ENCODE data around the gene CARD18. TPM values are rescaled to one million over a fixed set of nuclear protein-coding genes. Genes with fewer than 3 reads are reported as not detected.
"Not testable (repeated sequence)": the region's sequence is repeated elsewhere in the genome, so short reads cannot be mapped to it uniquely, and the experiment has no call there.

The CARD18 gene
- total RNA-seq, 1 donor from 2014 or later = not detected

DNA sequence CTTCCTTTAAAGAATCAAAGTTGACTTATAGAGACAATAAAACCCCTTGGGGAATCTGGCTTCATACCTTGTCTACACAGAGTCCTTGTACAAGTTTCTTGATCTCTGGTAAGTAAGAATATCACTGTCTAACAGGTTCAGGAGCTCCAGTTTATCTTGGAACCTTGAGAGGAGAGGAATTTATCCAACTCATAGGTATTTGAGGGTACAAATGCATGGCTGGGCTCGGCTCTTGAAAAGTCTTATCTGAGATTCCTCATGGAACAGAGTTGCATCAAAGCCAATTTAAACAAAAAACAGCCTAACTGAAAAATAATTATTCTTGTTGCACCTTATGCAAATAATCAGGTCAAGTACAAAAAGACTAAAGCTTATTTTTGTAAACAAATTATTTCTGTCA is 33.4 kb downstream of the CARD18 start:
- Mint-ChIP-seq H3K27ac (ENCODE audit: unreplicated experiment) (no peak overlapping the region), H3K4me3 (no peak overlapping the region)

DNA sequence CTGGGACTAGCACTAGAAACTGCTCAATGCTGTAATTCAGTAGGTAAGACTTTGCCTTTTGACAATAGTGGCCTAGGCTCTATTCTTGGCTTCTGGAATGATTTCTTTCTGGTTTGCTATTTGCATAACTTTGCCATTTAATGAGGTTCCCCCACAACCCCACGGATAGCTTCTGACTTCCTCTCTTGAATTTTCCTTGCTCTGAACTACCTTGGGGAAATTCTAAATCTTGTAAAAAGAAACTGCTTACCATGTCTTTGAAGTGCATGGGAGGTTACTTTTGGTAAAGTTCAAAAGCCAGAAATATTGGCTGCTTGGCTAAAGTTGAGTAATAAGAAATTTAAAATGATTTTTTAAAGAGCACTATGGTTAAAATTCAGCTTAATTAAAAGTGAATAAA is 35.3 kb downstream of the CARD18 start:
- Mint-ChIP-seq H3K4me1 (no peaks in the 10 kb centered on the region), H3K27ac (ENCODE audit: unreplicated experiment) (no peak overlapping the region), H3K27me3 (ENCODE audit: low read depth) (peaks cover 2% of the 10 kb centered on the region), H3K4me3 (no peak overlapping the region), H3K9me3 (peaks cover 5% of the 10 kb centered on the region), H3K36me3 (ENCODE audit: low read depth) (no peaks in the 10 kb centered on the region)
- DNase-seq (ENCODE audit: low read depth, low spot score) = no peak
- TF ChIP-seq, protein P1, sequence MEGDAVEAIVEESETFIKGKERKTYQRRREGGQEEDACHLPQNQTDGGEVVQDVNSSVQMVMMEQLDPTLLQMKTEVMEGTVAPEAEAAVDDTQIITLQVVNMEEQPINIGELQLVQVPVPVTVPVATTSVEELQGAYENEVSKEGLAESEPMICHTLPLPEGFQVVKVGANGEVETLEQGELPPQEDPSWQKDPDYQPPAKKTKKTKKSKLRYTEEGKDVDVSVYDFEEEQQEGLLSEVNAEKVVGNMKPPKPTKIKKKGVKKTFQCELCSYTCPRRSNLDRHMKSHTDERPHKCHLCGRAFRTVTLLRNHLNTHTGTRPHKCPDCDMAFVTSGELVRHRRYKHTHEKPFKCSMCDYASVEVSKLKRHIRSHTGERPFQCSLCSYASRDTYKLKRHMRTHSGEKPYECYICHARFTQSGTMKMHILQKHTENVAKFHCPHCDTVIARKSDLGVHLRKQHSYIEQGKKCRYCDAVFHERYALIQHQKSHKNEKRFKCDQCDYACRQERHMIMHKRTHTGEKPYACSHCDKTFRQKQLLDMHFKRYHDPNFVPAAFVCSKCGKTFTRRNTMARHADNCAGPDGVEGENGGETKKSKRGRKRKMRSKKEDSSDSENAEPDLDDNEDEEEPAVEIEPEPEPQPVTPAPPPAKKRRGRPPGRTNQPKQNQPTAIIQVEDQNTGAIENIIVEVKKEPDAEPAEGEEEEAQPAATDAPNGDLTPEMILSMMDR (conservative IDR thresholded peaks at IDR 0.05) = no peak

More for the DNA sequence above, 33.4 kb downstream of the CARD18 start:
- no peaks in the 10 kb centered on the region for H3K36me3 Mint-ChIP-seq (ENCODE audit: low read depth)
- peaks cover 5% of the 10 kb centered on the region for H3K9me3 Mint-ChIP-seq
- peaks cover 2% of the 10 kb centered on the region for H3K27me3 Mint-ChIP-seq (ENCODE audit: low read depth)
- no peak for DNase-seq (ENCODE audit: low read depth, low spot score)
- no peaks in the 10 kb centered on the region for H3K4me1 Mint-ChIP-seq
- TF ChIP-seq, protein P1 (conservative IDR thresholded peaks at IDR 0.05) = no peak

DNA sequence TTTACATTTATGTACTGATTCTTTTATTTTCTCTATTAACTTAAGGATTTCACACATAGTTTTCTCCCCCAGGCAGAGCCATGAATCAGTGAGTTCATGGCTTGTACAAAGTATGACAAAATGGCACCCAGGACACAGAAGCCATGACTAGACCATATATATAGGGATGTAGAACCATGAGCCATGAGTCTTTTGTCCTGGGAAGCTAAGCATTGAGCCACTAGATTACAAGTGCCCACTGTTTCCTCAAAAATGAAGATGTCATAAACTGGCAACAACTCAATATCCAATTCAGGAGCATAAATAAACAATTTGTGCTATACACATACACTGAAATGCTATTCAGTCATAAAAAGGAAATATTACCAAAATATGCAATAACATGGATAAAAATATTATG is 36.2 kb downstream of the CARD18 start:
- Mint-ChIP-seq H3K4me3 (no peak overlapping the region), H3K4me1 (no peaks in the 10 kb centered on the region), H3K27me3 (ENCODE audit: low read depth) (peaks cover 2% of the 10 kb centered on the region), H3K27ac (ENCODE audit: unreplicated experiment) (no peak overlapping the region), H3K36me3 (ENCODE audit: low read depth) (no peaks in the 10 kb centered on the region), H3K9me3 (peaks cover 5% of the 10 kb centered on the region)
- DNase-seq (ENCODE audit: low read depth, low spot score) = no peak
- TF ChIP-seq, protein P1 (conservative IDR thresholded peaks at IDR 0.05) = no peak

DNA sequence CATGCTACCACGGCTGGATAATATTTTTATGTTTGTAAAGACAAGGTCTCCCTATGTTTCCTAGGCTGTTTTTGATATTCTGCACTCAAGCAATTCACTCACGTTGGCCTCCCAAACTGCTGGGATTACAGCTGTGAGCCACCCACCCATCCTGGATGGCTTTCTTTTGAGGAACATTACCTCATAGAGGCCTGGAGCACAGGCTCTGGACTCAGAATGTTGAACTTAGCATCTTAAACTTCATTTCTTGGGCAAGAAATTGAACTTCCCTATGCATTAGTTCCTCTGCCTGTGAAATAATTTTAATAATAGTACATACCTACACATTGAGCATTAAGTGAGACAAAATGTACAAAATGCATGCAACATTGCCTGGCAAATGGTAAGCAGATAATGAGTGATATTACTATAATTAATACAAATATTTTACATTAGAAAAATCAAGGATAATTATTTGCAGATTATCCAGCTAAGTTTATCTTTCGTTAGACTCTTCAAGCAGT is 37.4 kb downstream of the CARD18 start:
- not testable (repeated sequence) for H3K36me3 Mint-ChIP-seq (ENCODE audit: low read depth); H3K27ac Mint-ChIP-seq (ENCODE audit: unreplicated experiment); H3K4me1 Mint-ChIP-seq; H3K27me3 Mint-ChIP-seq (ENCODE audit: low read depth); H3K9me3 Mint-ChIP-seq; H3K4me3 Mint-ChIP-seq; DNase-seq (ENCODE audit: low read depth, low spot score)

DNA sequence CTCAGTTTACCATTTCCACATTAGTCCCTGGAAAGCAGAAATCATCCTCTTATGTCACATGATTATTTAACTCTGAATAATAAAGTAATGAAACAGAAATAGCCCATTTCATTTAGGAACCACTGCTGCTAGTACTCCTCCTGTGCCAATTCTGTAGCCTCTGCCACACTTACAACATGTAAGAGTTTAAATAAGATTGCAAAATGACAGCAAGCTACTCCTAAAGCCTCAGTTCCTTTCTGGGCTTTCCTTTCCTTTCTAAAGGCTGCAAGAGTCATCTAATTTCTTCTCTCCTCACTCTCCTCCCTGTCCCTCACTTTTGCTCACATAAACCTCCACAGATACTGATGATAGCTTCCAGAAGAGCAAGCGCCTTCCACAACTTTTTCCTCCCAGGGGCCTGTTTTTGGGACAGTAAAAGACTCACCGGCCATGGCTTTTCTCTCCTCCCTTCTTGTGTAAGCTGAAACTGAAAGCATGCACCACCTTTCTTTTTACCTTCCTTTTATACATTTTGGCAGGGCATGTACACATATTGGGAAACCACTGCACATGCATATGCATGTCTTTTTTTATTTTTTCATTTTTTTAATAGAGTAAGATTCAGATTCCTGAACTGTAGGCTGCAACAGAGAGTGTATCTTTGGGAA is 38.5 kb downstream of the CARD18 start:
- no peak overlapping the region for H3K4me3 Mint-ChIP-seq
- TF ChIP-seq, protein P1 (conservative IDR thresholded peaks at IDR 0.05) = no peak
- peaks cover 2% of the 10 kb centered on the region for H3K9me3 Mint-ChIP-seq
- DNase-seq (ENCODE audit: low read depth, low spot score) = no peak
- no peaks in the 10 kb centered on the region for H3K36me3 Mint-ChIP-seq (ENCODE audit: low read depth)
- no peaks in the 10 kb centered on the region for H3K4me1 Mint-ChIP-seq
- no peaks in the 10 kb centered on the region for H3K27me3 Mint-ChIP-seq (ENCODE audit: low read depth)
- no peak overlapping the region for H3K27ac Mint-ChIP-seq (ENCODE audit: unreplicated experiment)

DNA sequence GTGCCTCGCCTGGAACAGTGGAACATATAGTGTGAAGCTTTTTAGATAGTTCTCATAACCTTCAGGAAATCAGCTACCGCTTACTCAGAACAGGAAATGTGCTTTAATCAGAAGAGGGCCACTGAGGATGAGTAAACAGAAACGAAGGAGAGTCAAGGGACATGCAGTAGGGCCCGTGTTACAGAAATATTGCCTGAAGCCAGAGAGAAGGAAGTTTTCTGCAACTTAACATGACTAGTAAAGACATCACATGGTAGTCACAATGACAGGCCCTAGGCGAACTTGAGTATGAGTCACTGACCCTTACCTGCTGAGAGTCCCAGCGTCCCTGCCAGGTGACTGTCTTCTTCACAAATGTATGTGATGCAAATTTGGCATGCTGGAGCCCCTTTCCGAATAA is 39.4 kb downstream of the CARD18 start:
- no peaks in the 10 kb centered on the region for H3K27me3 Mint-ChIP-seq (ENCODE audit: low read depth)
- no peak overlapping the region for H3K27ac Mint-ChIP-seq (ENCODE audit: unreplicated experiment)
- H3K9me3 Mint-ChIP-seq = peaks cover 2% of the 10 kb centered on the region
- H3K4me1 Mint-ChIP-seq = no peaks in the 10 kb centered on the region
- no peaks in the 10 kb centered on the region for H3K36me3 Mint-ChIP-seq (ENCODE audit: low read depth)
- DNase-seq (ENCODE audit: low read depth, low spot score) = no peak
- no peak overlapping the region for H3K4me3 Mint-ChIP-seq
- TF ChIP-seq, protein P1 (conservative IDR thresholded peaks at IDR 0.05) = no peak

DNA sequence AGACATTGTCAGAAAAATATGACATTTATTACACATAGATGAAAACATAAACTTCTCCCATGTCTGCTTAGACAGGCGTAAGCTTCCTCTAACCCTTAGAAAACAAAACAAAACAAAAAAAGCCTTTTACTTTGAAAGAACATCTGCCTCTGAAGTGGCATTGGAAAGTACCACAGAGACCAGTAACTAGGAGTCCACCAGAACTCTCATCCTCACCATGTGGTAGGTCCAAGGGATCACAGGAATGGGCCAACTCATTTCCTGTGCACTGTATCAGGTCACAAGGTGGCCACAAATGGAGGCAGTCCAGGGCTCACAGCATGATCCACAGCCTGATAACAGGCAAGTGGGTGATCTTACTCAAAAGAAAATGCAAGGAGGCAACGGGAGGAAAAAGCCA is 40.0 kb downstream of the CARD18 start:
- H3K27ac Mint-ChIP-seq (ENCODE audit: unreplicated experiment); H3K27me3 Mint-ChIP-seq (ENCODE audit: low read depth); H3K4me3 Mint-ChIP-seq; H3K36me3 Mint-ChIP-seq (ENCODE audit: low read depth); H3K4me1 Mint-ChIP-seq; DNase-seq (ENCODE audit: low read depth, low spot score); H3K9me3 Mint-ChIP-seq: not testable (repeated sequence)
